VCaP (cell line): ENCODE data around the gene AKT3.
"Not testable (repeated sequence)": the region's sequence is repeated elsewhere in the genome, so short reads cannot be mapped to it uniquely, and the experiment has no call there.

ENCODE experiments used
- H3K27ac ChIP-seq: fragments of 450-650 bp; 2 replicates; pipeline ENCODE4 v1.5.1; 2017
- TF ChIP-seq, protein P1 (sequence below): fragments of 450-650 bp; conservative IDR thresholded peaks from 2 replicates; pipeline ENCODE4 v1.5.1; 2017; ENCODE audit warnings: mild to moderate bottlenecking, moderate library complexity

The AKT3 gene

DNA sequence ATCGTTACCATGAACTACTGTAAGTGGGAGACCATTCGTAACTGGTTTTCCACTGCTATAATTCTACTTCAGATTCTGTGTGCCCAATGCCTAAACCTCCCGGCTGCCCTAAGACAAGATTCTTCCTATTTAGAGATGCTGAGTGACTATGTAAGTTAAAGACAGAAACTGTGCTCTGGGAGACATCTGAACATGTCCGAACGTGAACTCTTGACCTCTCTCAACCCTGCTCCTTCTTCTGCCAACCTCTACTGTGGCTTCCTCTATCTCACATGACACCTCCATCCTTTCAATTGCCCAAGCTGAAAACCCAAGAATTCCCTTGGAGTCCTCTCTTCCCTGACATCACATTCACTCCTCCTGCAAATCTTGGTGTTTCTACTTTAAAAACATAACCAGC lies 182.9 kb downstream of the AKT3 start:
- no peak overlapping the region for H3K27ac ChIP-seq
- TF ChIP-seq, protein P1, sequence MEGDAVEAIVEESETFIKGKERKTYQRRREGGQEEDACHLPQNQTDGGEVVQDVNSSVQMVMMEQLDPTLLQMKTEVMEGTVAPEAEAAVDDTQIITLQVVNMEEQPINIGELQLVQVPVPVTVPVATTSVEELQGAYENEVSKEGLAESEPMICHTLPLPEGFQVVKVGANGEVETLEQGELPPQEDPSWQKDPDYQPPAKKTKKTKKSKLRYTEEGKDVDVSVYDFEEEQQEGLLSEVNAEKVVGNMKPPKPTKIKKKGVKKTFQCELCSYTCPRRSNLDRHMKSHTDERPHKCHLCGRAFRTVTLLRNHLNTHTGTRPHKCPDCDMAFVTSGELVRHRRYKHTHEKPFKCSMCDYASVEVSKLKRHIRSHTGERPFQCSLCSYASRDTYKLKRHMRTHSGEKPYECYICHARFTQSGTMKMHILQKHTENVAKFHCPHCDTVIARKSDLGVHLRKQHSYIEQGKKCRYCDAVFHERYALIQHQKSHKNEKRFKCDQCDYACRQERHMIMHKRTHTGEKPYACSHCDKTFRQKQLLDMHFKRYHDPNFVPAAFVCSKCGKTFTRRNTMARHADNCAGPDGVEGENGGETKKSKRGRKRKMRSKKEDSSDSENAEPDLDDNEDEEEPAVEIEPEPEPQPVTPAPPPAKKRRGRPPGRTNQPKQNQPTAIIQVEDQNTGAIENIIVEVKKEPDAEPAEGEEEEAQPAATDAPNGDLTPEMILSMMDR: no peak

DNA sequence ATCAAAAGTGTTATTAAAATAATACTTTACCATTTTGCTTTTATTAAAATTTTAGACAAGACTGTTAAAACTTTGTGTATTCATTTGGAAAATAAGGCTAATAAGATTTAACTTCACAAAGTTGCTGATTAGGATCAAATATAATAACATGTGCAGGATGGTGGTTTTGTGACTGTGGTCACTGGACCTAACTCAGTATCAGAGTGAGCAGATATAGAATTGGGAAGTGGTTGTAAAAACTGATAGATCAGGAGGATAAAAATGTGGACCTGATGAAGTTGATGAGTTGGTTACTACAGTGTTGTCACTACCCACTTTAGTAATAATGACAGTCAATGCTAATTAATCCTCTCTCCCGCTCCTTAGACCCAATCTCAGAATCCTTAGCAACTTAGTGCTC lies 186.4 kb downstream of the AKT3 start:
- TF ChIP-seq, protein P1: no peak
- no peak overlapping the region for H3K27ac ChIP-seq

DNA sequence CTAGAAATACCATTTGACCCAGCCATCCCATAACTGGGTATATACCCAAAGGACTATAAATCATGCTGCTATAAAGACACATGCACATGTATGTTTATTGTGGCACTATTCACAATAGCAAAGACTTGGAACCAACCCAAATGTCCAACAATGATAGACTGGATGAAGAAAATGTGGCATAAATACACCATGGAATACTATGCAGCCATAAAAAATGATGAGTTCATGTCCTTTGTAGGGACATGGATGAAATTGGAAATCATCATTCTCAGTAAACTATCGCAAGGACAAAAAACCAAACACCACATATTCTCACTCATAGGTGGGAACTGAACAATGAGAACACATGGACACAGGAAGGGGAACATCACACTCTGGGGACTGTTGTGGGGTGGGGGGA lies 187.9 kb downstream of the AKT3 start:
- not testable (repeated sequence) for H3K27ac ChIP-seq

GRCh38 chr1:243658594-243659105 lies 191.4 kb downstream of the AKT3 start:
- H3K27ac ChIP-seq: no peak overlapping the region
- TF ChIP-seq, protein P1: no peak

- no peak overlapping the region for H3K27ac ChIP-seq
- TF ChIP-seq, protein P1: no peak
These were observed 192.2 kb downstream of the AKT3 start for GRCh38 chr1:243657793-243658192.

DNA sequence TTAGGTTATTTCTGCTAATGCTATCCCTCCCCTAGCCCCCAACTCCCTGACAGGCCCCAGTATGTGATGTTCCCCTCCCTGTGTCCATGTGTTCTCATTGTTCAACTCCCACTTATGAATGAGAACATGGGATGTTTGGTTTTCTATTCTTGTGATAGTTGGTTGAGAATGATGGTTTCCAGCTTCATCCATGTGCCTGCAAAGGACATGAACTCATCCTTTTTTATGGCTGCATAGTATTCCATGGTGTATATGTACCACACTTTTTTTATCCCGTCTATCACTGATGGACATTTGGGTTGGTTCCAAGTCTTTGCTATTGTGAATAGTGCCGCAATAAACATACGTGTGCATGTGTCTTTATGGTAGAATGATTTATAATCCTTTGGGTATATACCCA lies 200.5 kb downstream of the AKT3 start:
- H3K27ac ChIP-seq: not testable (repeated sequence)

DNA sequence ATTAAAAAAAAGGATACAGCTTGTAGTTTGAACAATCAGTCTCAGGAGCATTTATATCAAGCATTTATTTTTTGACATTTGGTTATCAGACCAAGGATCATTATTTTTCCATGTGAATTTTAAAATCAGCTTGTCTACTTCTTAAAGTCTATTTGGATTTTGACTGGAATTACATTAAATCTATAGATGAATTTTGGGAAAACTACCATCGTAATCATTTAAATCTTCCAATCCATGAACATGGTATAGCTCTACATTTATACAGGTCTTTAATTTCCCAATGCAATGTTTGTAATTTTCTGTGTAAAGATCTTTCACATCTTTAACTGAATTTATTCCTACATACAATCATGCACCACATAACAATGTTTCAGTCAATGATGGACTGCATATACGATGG lies 203.2 kb downstream of the AKT3 start:
- TF ChIP-seq, protein P1: no peak
- no peak overlapping the region for H3K27ac ChIP-seq

DNA sequence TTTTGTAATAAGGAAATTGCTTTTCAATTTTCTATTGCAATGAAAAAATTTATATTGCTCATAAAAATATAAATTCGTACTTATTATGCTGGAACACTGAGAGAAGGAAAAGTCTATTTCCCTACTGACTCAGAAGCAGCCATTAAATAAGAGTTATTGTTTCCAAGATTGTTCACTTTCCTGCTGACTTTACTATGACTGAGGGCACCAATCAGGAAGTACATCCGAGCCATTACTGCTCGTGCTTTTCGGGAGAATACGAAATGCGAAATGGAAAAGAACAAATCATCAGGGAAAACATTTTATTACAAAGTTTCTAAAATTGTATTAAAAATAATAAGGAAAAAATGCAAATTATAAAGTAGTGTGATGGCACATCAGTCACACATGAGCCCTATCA lies 204.8 kb downstream of the AKT3 start:
- TF ChIP-seq, protein P1: no peak
- no peak overlapping the region for H3K27ac ChIP-seq

DNA sequence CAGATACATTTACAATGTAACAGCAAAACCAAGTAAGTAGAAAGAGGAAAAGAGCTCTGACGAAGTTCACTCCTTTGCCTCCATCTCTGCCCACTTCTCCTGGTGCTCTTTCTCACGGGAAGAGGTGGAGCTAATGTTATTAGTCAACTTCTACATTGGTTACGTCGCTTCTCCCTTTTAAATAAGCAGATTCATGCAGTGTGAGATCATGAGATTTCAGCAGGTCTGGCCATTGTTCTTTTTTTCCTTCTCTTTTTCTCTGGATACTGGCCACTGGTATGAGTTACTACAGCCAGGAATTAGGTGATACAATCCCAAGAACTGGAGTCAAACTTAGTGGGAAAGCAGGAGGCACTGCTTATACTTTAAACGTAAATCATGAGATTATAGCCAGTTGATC lies 207.1 kb downstream of the AKT3 start:
- TF ChIP-seq, protein P1: no peak
- H3K27ac ChIP-seq: no peak overlapping the region
